ENCODE measurements around the gene ZNF561.

DNA sequence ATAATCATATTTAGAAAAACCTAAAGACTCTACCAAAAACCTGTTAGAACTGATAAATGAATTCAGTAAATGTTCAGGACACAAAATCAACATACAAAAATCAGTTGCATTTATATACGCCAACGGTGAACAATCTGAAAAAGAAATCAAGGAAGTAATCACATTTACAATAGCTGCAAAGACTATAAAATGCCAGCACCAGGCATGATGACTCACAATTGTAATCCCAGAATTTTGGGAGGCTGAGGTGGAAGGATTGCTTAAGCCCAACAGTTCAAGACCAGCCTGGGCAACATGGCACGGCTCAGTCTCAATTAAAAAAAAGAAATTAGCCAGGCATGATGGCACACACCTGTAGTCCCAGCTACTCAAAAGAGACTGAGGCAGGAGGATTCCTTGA, 46.9 kb upstream of the ZNF561 start:
- TF ChIP-seq, protein P1, sequence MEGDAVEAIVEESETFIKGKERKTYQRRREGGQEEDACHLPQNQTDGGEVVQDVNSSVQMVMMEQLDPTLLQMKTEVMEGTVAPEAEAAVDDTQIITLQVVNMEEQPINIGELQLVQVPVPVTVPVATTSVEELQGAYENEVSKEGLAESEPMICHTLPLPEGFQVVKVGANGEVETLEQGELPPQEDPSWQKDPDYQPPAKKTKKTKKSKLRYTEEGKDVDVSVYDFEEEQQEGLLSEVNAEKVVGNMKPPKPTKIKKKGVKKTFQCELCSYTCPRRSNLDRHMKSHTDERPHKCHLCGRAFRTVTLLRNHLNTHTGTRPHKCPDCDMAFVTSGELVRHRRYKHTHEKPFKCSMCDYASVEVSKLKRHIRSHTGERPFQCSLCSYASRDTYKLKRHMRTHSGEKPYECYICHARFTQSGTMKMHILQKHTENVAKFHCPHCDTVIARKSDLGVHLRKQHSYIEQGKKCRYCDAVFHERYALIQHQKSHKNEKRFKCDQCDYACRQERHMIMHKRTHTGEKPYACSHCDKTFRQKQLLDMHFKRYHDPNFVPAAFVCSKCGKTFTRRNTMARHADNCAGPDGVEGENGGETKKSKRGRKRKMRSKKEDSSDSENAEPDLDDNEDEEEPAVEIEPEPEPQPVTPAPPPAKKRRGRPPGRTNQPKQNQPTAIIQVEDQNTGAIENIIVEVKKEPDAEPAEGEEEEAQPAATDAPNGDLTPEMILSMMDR (IDR thresholded peaks at IDR 0.05): no peak
- no peak for TF ChIP-seq EZH2 (IDR thresholded peaks at IDR 0.05)

All from neural progenitor cell (in vitro differentiated cells).